Measurements from ENCODE around the gene LHX3. TPM values are rescaled to one million over a fixed set of nuclear protein-coding genes. Genes with fewer than 3 reads are reported as not detected.

Gene LHX3
- total RNA-seq, 1 experiment from 2014 or later: not detected

DNA sequence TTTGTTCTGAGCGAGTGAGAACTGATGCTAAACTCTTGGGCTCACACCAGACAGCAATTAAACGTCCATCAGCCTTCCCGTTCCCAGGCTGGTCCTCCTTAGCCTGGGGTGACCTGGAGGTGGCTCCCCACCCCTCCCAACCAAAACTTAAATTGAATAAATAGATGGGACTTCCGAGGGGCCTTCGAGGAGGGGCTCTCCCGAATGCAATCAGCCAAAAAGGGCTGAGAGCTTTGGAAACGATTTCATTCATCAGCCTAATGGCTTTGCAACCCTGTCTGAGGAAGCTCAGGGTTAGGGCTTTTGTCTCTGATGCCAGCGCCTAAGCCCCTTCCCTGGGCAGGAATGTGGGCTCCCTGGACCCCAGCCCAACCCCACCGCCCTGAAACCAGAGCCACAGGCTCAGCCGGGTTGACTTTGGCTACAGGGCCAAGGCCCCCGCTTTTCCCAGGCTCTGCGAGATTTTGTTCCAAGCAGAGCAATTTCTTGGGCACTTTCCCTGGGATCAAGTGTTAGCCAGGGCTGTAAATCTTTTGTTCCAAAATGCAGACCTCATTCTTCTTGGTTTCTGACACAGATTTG, 29.2 kb downstream of the LHX3 start:
- in situ Hi-C loops (cut with HindIII; ENCODE audit: low pct_unique_long_range_greater_than_20kb, low sequenced_read_pairs): no loop called here
- DNase-seq (ENCODE audit: low read depth, low spot score): no peak

GRCh38 chr9:136174779-136175615, 29.9 kb downstream of the LHX3 start:
- DNase-seq (ENCODE audit: low read depth, low spot score): no peak
- in situ Hi-C loops (cut with HindIII; ENCODE audit: low pct_unique_long_range_greater_than_20kb, low sequenced_read_pairs): no loop called here

- DNase-seq (ENCODE audit: low read depth, low spot score): no peak
- in situ Hi-C loops (cut with HindIII; ENCODE audit: low pct_unique_long_range_greater_than_20kb, low sequenced_read_pairs): no loop called here
Measured at GRCh38 chr9:136173648-136174290, 31.2 kb downstream of the LHX3 start.

- DNase-seq (ENCODE audit: low read depth, low spot score): no peak
- in situ Hi-C loops (cut with HindIII; ENCODE audit: low pct_unique_long_range_greater_than_20kb, low sequenced_read_pairs): no loop called here
Measured at GRCh38 chr9:136172412-136173079, 32.4 kb downstream of the LHX3 start.

- in situ Hi-C loops (cut with HindIII; ENCODE audit: low pct_unique_long_range_greater_than_20kb, low sequenced_read_pairs): no loop called here
- no peak for DNase-seq (ENCODE audit: low read depth, low spot score)
Measured at GRCh38 chr9:136171801-136172411, 33.0 kb downstream of the LHX3 start.

DNA sequence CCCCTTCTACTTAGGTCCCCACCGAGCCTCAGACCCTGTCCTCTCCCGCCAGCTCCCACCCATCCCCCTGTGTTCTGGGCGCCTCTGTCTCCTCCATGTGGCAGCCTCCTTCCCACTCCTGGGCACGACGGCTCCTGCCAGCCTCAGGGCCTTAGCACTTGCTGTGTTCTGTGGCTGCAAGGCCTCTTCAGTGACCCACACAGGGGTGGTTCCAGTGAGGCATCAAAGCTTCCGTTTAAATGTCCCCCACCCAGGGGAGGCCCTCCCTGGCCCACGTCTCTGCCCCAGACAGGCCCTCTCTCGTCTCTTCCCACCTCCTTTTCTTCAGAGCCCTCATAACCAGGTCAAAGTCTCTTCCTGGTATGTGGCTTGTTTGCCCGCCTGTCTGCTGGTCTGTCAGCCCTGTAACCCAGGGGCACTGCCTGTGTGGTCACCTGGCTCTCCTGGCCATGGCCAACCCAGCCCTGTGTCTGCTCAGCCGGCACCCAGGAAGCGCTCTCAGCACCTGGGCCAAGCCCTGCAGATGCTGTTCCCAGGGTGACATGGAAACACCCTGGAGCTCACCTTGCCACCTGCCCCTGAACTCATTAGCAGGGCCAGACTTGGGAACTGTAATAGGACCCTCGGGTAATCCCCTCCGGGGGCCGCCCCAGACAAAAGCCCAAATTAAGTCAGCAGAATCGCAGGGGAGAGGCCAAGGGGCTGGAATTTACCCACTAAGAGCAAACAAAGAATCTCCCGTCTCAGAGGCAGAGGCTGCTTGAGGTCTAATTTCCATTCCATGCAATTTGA, 33.7 kb downstream of the LHX3 start:
- in situ Hi-C loops (cut with HindIII; ENCODE audit: low pct_unique_long_range_greater_than_20kb, low sequenced_read_pairs): no loop called here
- no peak for DNase-seq (ENCODE audit: low read depth, low spot score)

DNA sequence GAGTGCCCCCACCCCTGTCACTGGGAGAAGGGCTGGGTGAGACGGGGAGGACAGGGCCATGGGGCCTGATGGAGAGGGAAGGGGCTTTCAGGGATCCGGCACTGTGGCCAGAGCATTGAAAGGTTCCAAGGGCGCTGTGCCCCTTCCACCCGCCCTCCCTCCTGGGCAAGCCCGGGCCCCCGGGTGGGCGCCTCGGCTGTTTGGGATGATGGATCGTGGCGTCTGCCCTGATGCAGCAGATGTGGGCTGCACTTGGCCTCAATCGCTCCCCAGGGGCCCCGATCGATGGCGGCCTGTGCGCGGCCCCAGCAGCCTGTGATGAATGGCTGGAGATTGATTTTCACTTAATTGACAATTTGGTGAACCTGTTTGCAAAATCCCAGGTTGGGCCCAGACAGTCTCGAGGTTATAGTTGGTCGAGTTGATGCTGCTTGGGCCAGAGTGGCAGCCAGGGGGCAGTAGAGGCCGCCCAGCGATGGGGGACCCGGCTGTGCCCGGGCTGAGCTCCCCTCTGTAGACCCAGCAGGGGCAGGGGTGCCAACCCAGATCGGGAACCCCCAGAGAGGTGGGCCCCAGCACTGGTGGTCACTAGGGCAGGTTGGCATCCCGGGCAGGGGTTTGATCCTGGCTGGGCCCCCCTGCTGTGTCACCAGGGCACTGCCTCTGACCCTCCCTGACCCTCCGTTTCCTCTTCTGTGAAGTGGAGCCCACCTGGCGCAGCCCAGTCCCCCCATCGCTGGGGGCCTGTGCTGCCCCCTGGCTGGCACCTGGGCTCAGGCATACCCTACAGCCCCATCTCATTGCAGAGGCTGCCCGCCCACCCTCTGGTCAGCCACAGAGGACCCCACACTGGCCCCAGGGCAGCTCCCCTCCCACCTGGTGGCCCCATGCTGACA, 34.7 kb downstream of the LHX3 start:
- DNase-seq (ENCODE audit: low read depth, low spot score): peak; percentile 42
- in situ Hi-C loops (cut with HindIII; ENCODE audit: low pct_unique_long_range_greater_than_20kb, low sequenced_read_pairs): no loop called here

DNA sequence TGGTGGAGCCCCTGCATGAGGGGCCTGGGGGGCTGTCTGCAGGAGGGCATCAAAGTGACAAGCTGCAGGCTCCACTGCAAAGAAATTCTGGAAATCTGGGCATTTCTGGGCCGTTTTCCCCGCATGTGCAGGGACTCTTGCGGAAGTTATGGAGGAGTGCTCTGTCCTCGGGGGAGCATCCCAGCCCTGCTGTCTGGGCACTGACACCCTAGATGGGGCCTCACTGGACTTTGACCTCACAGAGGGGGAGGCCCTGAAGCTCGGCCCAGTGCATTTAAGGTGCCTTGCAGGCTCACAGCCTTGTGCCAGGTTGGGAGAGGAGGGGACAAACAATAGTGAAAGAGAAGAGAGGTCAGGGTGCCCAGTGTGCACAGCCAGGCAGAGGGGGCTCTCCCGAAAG, 35.4 kb downstream of the LHX3 start:
- no peak for DNase-seq (ENCODE audit: low read depth, low spot score)
- in situ Hi-C loops (cut with HindIII; ENCODE audit: low pct_unique_long_range_greater_than_20kb, low sequenced_read_pairs): no loop called here

- in situ Hi-C loops (cut with HindIII; ENCODE audit: low pct_unique_long_range_greater_than_20kb, low sequenced_read_pairs): no loop called here
Measured at GRCh38 chr9:136163248-136163850, 41.6 kb downstream of the LHX3 start.

GRCh38 chr9:136160995-136161610, 43.8 kb downstream of the LHX3 start:
- in situ Hi-C loops (cut with HindIII; ENCODE audit: low pct_unique_long_range_greater_than_20kb, low sequenced_read_pairs): no loop called here

More at GRCh38 chr9:136163248-136163850, 41.6 kb downstream of the LHX3 start:
- DNase-seq (ENCODE audit: low read depth, low spot score): no peak

DNA sequence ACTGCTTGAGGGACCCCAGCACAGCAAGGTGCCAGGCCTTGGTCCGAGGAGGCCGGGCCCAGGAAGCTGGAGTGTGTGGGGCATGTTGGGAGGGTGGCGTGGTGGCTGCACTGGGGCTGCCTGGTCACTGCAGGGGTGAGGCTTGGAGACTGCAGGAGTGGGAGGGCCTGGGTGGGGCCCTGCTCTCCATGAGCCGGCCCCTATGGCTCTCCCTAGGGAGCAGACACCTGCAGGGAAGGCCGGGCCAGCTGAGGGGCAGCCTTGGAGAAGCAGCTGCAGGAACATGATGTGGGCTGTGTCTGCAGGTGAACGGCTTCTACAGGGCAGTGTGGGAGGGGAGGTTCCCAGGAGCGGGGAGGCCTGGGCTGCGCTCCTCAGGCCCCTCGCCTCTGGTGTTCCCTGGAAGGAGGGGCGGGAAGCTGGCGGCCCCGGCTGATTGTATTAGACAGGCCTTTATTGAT, 44.5 kb downstream of the LHX3 start:
- DNase-seq (ENCODE audit: low read depth, low spot score): no peak
- in situ Hi-C loops (cut with HindIII; ENCODE audit: low pct_unique_long_range_greater_than_20kb, low sequenced_read_pairs): no loop called here

More at GRCh38 chr9:136160995-136161610, 43.8 kb downstream of the LHX3 start:
- no peak for DNase-seq (ENCODE audit: low read depth, low spot score)

DNA sequence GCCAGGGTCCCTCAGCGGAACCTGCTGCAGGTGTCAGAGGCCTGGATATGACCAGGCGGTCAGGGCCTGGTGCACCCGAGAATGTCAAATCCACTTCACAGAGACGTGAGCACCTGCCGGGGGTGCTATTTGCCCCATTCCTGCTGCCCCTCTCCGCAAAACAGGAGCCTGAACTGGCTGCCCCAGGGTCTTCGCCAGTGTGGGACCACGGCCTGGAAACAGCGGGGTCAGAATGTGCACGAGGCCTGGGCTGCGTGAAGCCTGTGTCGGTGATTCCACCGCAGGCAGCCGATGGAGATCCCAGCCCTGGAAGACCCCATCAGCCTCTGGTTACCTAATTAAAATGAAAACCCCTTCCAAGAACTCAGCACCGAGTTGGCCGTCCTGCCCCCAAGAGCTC, 45.1 kb downstream of the LHX3 start:
- in situ Hi-C loops (cut with HindIII; ENCODE audit: low pct_unique_long_range_greater_than_20kb, low sequenced_read_pairs): no loop called here
- DNase-seq (ENCODE audit: low read depth, low spot score): no peak

DNA sequence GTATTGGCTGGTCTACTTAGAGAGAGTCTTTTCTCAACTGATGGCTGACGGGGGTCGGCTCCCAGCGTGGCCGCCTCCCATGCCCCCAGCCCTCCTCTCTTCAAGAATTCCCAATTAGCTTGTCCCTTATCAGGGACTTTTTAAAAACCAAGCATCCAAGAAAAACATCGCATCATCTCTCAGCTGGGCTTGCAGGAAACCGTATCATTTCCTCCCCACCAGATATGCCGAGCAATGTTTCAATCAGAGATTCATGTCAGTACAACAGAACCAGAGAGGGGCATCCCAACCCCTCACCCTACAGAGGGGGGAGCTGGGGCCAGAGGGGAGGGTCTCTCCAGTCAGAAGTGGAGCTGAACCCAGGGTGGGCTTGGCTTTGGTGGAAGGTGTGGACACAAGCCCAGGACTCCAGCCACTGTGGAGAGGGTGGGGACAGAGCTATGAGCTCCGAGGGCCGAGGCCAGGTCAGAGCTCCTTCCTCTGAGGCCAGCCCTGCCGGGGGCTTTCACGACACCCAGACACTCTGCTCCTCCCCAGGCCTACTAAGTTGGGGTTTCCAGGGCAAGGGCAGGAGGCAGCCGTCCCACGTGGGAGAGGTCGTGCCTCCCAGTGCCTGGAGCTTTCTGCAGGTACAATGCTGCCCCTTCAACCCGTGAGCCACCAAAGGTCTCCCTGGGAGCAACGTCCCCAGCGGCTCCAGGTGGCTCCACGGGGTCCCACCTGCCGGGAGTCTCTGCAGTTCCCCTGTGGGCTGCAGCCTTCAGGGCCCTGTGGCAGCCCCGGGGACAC, 47.3 kb downstream of the LHX3 start:
- DNase-seq (ENCODE audit: low read depth, low spot score): no peak
- in situ Hi-C loops (cut with HindIII; ENCODE audit: low pct_unique_long_range_greater_than_20kb, low sequenced_read_pairs): no loop called here

DNA sequence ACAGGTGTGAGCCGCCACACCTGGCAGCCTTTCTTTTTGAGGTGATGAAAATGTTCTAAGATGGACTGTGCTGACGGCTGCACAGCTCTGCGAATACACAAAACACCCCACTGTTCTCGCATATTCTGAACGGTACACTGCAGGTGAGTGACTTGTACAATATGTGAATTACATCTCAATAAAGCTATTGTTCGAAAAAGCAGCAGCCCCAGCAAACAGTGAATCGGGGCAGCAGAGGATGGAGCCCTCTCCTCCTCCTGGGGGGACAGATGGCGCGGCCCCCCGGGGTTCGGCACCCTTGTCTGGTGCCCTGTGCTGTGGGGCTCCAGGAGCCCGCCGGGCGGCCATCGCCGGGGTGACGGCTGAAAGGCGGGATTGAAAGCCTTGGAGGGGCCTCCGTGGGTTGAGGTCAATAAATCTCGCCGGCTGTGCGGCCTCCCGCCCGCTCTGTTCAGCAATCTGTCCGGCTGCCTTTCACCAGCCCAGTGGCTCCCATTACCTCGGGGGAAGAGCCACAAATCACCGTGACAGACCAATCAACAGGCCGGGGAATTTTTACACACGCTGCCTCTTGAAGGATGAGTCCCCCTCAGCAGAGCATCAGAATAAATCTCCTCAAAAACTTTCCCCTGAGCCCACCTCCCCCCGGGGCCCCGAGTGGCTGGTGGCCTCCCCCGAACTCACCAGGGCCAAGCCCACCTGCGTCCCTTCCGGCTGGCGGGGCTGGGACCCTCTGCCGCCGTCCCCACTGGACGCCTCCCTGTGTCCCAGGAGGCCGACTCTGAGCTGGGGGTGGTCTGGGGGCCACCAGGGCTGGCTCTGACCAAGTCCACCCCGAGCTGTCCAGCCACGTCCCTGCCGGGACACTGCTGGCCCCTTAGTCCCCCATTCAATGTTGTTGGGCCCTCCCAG, 48.5 kb downstream of the LHX3 start:
- in situ Hi-C loops (cut with HindIII; ENCODE audit: low pct_unique_long_range_greater_than_20kb, low sequenced_read_pairs): no loop called here
- no peak for DNase-seq (ENCODE audit: low read depth, low spot score)

All from SK-MEL-5 (cell line).